ENCODE measurements around the gene AMZ2. TPM values are rescaled to one million over a fixed set of nuclear protein-coding genes. Genes with fewer than 3 reads are reported as not detected.

The AMZ2 gene
- polyA plus RNA-seq, 1 of the 3 experiments (the other 2 are of a cell fraction): 95.9 TPM

- POLR2A ChIA-PET: no interaction called here
- H3K4me3 ChIP-seq (ENCODE audit: low read depth in 2 of 2, low read length in 1 of 2): no peak overlapping the region
- H3K9me2 ChIP-seq: no peaks in the 10 kb centered on the region
- DNase-seq: no peak
- H3K27me3 ChIP-seq (ENCODE audit: insufficient read depth): no peaks in the 10 kb centered on the region
- no peak overlapping the region for H3K4me2 ChIP-seq
- CTCF ChIA-PET: interaction anchor here (0.6 to 2.1 kb wide), 3 partner anchors 33 to 1821 kb away, joined by 3 to 8 read pairs (median 3); no protein-coding TSS in a partner anchor
- H3K9ac ChIP-seq: no peak overlapping the region
- no peak overlapping the region for H3K27ac ChIP-seq (ENCODE audit: low read depth in 2 of 2, low read length in 1 of 2)
- H3K4me1 ChIP-seq (ENCODE audit: control insufficient read depth in 1 of 2, insufficient read depth in 2 of 2, low read depth in 1 of 2, low read length in 1 of 2): peaks cover 0 to 2% of the 10 kb centered on the region in 2 experiments; a peak in 1 of 4 replicates
- TF ChIP-seq, protein P1, sequence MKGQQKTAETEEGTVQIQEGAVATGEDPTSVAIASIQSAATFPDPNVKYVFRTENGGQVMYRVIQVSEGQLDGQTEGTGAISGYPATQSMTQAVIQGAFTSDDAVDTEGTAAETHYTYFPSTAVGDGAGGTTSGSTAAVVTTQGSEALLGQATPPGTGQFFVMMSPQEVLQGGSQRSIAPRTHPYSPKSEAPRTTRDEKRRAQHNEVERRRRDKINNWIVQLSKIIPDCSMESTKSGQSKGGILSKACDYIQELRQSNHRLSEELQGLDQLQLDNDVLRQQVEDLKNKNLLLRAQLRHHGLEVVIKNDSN (IDR thresholded peaks at IDR 0.05; ENCODE audit: borderline replicate concordance, low read depth): no peak
- TF ChIP-seq FOXM1 (IDR thresholded peaks at IDR 0.05; ENCODE audit: low read depth): no peak
- TF ChIP-seq, protein P2, sequence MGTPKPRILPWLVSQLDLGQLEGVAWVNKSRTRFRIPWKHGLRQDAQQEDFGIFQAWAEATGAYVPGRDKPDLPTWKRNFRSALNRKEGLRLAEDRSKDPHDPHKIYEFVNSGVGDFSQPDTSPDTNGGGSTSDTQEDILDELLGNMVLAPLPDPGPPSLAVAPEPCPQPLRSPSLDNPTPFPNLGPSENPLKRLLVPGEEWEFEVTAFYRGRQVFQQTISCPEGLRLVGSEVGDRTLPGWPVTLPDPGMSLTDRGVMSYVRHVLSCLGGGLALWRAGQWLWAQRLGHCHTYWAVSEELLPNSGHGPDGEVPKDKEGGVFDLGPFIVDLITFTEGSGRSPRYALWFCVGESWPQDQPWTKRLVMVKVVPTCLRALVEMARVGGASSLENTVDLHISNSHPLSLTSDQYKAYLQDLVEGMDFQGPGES (IDR thresholded peaks at IDR 0.05; ENCODE audit: low read depth, low read length): no peak
- H2AFZ ChIP-seq (ENCODE audit: low read depth): no peak overlapping the region
- WGBS (ENCODE audit: low lambda C conversion rate): 76% methylated on average over 3 of the region's 3 CpGs
- H3F3A ChIP-seq (replicated peaks; ENCODE audit: insufficient read depth): peaks cover 4% of the 10 kb centered on the region
- H3K9me3 ChIP-seq: no peaks in the 10 kb centered on the region
- no peaks in the 10 kb centered on the region for H3K36me3 ChIP-seq (replicated peaks in 1 of 2; ENCODE audit: control insufficient read depth in 1 of 2, insufficient read depth in 2 of 2, low read length in 1 of 2)
- no peaks in the 10 kb centered on the region for H3K79me2 ChIP-seq (ENCODE audit: insufficient read depth)
- H4K20me1 ChIP-seq (ENCODE audit: insufficient read depth): no peaks in the 10 kb centered on the region
Measured at GRCh38 chr17:68238164-68238870, 9.5 kb upstream of the AMZ2 start.

- Histone ChIP-seq H3K27ac (ENCODE audit: low read depth in 2 of 2, low read length in 1 of 2) (no peak overlapping the region), H3K4me3 (ENCODE audit: low read depth in 2 of 2, low read length in 1 of 2) (no peak overlapping the region), H3K9me2 (no peaks in the 10 kb centered on the region), H3K9ac (no peak overlapping the region), H3K27me3 (ENCODE audit: insufficient read depth) (no peaks in the 10 kb centered on the region), H3K79me2 (ENCODE audit: insufficient read depth) (no peaks in the 10 kb centered on the region), H3K4me2 (no peak overlapping the region), H3F3A (replicated peaks; ENCODE audit: insufficient read depth) (peaks cover 4% of the 10 kb centered on the region), H4K20me1 (ENCODE audit: insufficient read depth) (no peaks in the 10 kb centered on the region), H3K4me1 (ENCODE audit: control insufficient read depth in 1 of 2, insufficient read depth in 2 of 2, low read depth in 1 of 2, low read length in 1 of 2) (peaks cover 0 to 2% of the 10 kb centered on the region in 2 experiments; a peak in 1 of 4 replicates), H3K9me3 (no peaks in the 10 kb centered on the region), H3K36me3 (replicated peaks in 1 of 2; ENCODE audit: control insufficient read depth in 1 of 2, insufficient read depth in 2 of 2, low read length in 1 of 2) (no peaks in the 10 kb centered on the region), H2AFZ (ENCODE audit: low read depth) (no peak overlapping the region)
- no peak for DNase-seq
- CTCF ChIA-PET: interaction anchor here (1.0 to 2.1 kb wide), 2 partner anchors 33 to 66 kb away, joined by 3 to 8 read pairs; no protein-coding TSS in a partner anchor
- POLR2A ChIA-PET: no interaction called here
- WGBS (ENCODE audit: low lambda C conversion rate): 87% methylated on average over 3 of the region's 3 CpGs
- TF ChIP-seq RFX5 (IDR thresholded peaks at IDR 0.05; ENCODE audit: low read length) (no peak), RAD21 (IDR thresholded peaks at IDR 0.05; ENCODE audit: low read length) (no peak), JUND (IDR thresholded peaks at IDR 0.05) (no peak), TEAD4 (IDR thresholded peaks at IDR 0.05; ENCODE audit: borderline replicate concordance, insufficient read depth) (no peak), GATA2 (CRISPR knock-in tag; IDR thresholded peaks at IDR 0.05) (no peak), ZBTB33 (IDR thresholded peaks at IDR 0.05; ENCODE audit: borderline replicate concordance, low read depth) (no peak), TAF1 (IDR thresholded peaks at IDR 0.05; ENCODE audit: borderline replicate concordance, low read depth, low read length) (no peak), MEF2A (IDR thresholded peaks at IDR 0.05; ENCODE audit: borderline replicate concordance, low read depth) (no peak), FOXJ3 (CRISPR knock-in tag; IDR thresholded peaks at IDR 0.05) (no peak)
- TF ChIP-seq, protein P3, sequence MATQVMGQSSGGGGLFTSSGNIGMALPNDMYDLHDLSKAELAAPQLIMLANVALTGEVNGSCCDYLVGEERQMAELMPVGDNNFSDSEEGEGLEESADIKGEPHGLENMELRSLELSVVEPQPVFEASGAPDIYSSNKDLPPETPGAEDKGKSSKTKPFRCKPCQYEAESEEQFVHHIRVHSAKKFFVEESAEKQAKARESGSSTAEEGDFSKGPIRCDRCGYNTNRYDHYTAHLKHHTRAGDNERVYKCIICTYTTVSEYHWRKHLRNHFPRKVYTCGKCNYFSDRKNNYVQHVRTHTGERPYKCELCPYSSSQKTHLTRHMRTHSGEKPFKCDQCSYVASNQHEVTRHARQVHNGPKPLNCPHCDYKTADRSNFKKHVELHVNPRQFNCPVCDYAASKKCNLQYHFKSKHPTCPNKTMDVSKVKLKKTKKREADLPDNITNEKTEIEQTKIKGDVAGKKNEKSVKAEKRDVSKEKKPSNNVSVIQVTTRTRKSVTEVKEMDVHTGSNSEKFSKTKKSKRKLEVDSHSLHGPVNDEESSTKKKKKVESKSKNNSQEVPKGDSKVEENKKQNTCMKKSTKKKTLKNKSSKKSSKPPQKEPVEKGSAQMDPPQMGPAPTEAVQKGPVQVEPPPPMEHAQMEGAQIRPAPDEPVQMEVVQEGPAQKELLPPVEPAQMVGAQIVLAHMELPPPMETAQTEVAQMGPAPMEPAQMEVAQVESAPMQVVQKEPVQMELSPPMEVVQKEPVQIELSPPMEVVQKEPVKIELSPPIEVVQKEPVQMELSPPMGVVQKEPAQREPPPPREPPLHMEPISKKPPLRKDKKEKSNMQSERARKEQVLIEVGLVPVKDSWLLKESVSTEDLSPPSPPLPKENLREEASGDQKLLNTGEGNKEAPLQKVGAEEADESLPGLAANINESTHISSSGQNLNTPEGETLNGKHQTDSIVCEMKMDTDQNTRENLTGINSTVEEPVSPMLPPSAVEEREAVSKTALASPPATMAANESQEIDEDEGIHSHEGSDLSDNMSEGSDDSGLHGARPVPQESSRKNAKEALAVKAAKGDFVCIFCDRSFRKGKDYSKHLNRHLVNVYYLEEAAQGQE (IDR thresholded peaks at IDR 0.05; ENCODE audit: low read depth, low read length): no peak
- TF ChIP-seq, protein P1 (IDR thresholded peaks at IDR 0.05; ENCODE audit: borderline replicate concordance, low read depth): no peak
- TF ChIP-seq, protein P4, sequence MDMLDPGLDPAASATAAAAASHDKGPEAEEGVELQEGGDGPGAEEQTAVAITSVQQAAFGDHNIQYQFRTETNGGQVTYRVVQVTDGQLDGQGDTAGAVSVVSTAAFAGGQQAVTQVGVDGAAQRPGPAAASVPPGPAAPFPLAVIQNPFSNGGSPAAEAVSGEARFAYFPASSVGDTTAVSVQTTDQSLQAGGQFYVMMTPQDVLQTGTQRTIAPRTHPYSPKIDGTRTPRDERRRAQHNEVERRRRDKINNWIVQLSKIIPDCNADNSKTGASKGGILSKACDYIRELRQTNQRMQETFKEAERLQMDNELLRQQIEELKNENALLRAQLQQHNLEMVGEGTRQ (IDR thresholded peaks at IDR 0.05; ENCODE audit: borderline replicate concordance, low read depth, low read length): no peak
Measured at GRCh38 chr17:68238871-68239253, 9.0 kb upstream of the AMZ2 start.

All from SK-N-SH (cell line).